Right renal cortex interstitium (tissue), 3 donors: Measurements from ENCODE around the gene SLC12A7. TPM values are rescaled to one million over a fixed set of nuclear protein-coding genes. Genes with fewer than 3 reads are reported as not detected.

Source experiments
- DNase-seq, 3 donors: peaks; one replicate each; pipeline ENCODE4 v3.0.0-alpha.2; 2013; ENCODE audit warnings: low read depth in 3 of 3, low spot score in 2 of 3
- polyA plus RNA-seq, 3 donors: library from polyadenylated mRNA; unstranded; fragments of 120-200 nt; gene quantifications; one replicate each; pipeline ENCODE4 v1.2.1, GENCODE V29; 2013; ENCODE audit not compliant: insufficient read length in 3 of 3

The SLC12A7 gene
- polyA plus RNA-seq, 3 donors, result 27.8 to 32.7 (median 31.7) TPM

- no peak for DNase-seq
These were observed 99.5 kb downstream of the SLC12A7 start for GRCh38 chr5:1012313-1012841.

GRCh38 chr5:1011741-1012312 is 100.0 kb downstream of the SLC12A7 start:
- DNase-seq, result no peak

GRCh38 chr5:1011226-1011631 is 100.6 kb downstream of the SLC12A7 start:
- DNase-seq, result no peak

GRCh38 chr5:1010641-1011046 is 101.2 kb downstream of the SLC12A7 start:
- no peak for DNase-seq

- no peak for DNase-seq
These were observed 101.7 kb downstream of the SLC12A7 start for GRCh38 chr5:1010181-1010510.

- no peak for DNase-seq
These were observed 102.3 kb downstream of the SLC12A7 start for GRCh38 chr5:1009359-1010180.

GRCh38 chr5:1008451-1009358 is 103.2 kb downstream of the SLC12A7 start, which contains the start of gene NKD2:
NKD2 (plus strand) TSS chr5:1008802; CDS start chr5:1009058, 256 bp downstream.
- no peak for DNase-seq

GRCh38 chr5:1007681-1008450 is 104.0 kb downstream of the SLC12A7 start:
- no peak for DNase-seq

GRCh38 chr5:1007221-1007680 is 104.6 kb downstream of the SLC12A7 start:
- DNase-seq, result no peak

GRCh38 chr5:1006656-1007071 is 105.2 kb downstream of the SLC12A7 start:
- DNase-seq, result no peak

GRCh38 chr5:1005904-1006655 is 105.8 kb downstream of the SLC12A7 start:
- DNase-seq, result no peak

- DNase-seq, result no peak
These were observed 106.5 kb downstream of the SLC12A7 start for GRCh38 chr5:1005249-1005851.

- DNase-seq, result no peak
These were observed 107.2 kb downstream of the SLC12A7 start for GRCh38 chr5:1004461-1005248.

GRCh38 chr5:1003296-1003937 is 108.4 kb downstream of the SLC12A7 start:
- no peak for DNase-seq

- DNase-seq, result no peak
These were observed 109.0 kb downstream of the SLC12A7 start for GRCh38 chr5:1002836-1003235.

- no peak for DNase-seq
These were observed 109.7 kb downstream of the SLC12A7 start for GRCh38 chr5:1002271-1002546.

- DNase-seq, result no peak
These were observed 110.2 kb downstream of the SLC12A7 start for GRCh38 chr5:1001406-1002270.
